GM12878 (cell line): ENCODE measurements around the gene TBC1D1. TPM values are rescaled to one million over a fixed set of nuclear protein-coding genes. Genes with fewer than 3 reads are reported as not detected.

Experiments used
- ATAC-seq: fragments of 200-7000 bp; cut with Tn5 transposase; 3 replicates; pipeline ENCODE4 v1.9.1; 2020; ENCODE audit warnings: mild to moderate bottlenecking, moderate library complexity
- BruUV-seq: library from RNA; stranded (reverse); fragments of 400-500 nt; replicated peaks from 2 replicates; lab custom pipeline; 2021; lab: Mats Ljungman, UMichigan
- CTCF ChIA-PET: fragments of 300-600 bp; sonication (Branson Sonifier 250); formaldehyde crosslinking; extraction: SDS; loops from one replicate; lab custom pipeline; 2021; ENCODE audit warnings: inconsistent platforms; lab: Yijun Ruan, JAX
- POLR2A ChIA-PET: fragments of 350-600 bp; formaldehyde crosslinking; extraction: SDS; loops from one replicate; lab custom pipeline; 2021; ENCODE audit warnings: inconsistent platforms; lab: Charles Lee
- RAD21 ChIA-PET: fragments of 300-600 bp; sonication (Branson Sonifier 250); formaldehyde crosslinking; loops from one replicate; lab custom pipeline; 2023; ENCODE audit warnings: antibody characterized with exemption; ENCODE audit not compliant: unreplicated experiment; lab: Charles Lee
- SMC1A ChIA-PET: fragments of 300-600 bp; sonication (Branson Sonifier 250); formaldehyde crosslinking; loops from one replicate; lab custom pipeline; 2023; ENCODE audit not compliant: unreplicated experiment, uncharacterized antibody; lab: Charles Lee
- DNase-seq: peaks from one replicate; pipeline ENCODE4 v3.0.0-alpha.2; 2011; ENCODE audit warnings: low read depth, low spot score
- FAIRE-seq: peaks from 3 replicates; lab custom pipeline; 2011; peaks lifted over from hg19 to GRCh38; lab: Jason Lieb, UNC
- H2AFZ ChIP-seq: 2 replicates; pipeline ENCODE4 v1.6.0; 2011; ENCODE audit warnings: low read depth, low read length, control low read depth; ENCODE audit not compliant: control insufficient read depth
- H3K27ac ChIP-seq: 2 replicates; pipeline ENCODE4 v1.5.1; 2011; ENCODE audit warnings: control low read depth; ENCODE audit not compliant: control insufficient read depth, insufficient read depth
- H3K27me3 ChIP-seq, 2 experiments: replicated peaks in 1 of 2; 2 replicates each; pipeline versions ENCODE4 v1.6.0 to v1.6.1; 2011; ENCODE audit warnings: low read length in 1 of 2; ENCODE audit not compliant: control insufficient read depth in 2 of 2, insufficient read depth in 2 of 2
- H3K36me3 ChIP-seq, 2 experiments: 2 replicates each; pipeline ENCODE4 v1.5.1; 2011; ENCODE audit warnings: low read length in 1 of 2; ENCODE audit not compliant: control insufficient read depth in 2 of 2, insufficient read depth in 2 of 2
- H3K4me1 ChIP-seq: 2 replicates; pipeline ENCODE4 v1.6.1; 2011; ENCODE audit warnings: mild to moderate bottlenecking, low read length, moderate library complexity, mixed read lengths; ENCODE audit not compliant: control insufficient read depth, insufficient read depth
- H3K4me2 ChIP-seq: 2 replicates; pipeline ENCODE4 v1.6.0; 2011; ENCODE audit warnings: control low read depth; ENCODE audit not compliant: control insufficient read depth, insufficient read depth
- H3K4me3 ChIP-seq: fragments of 200-600 bp; sonication (generic); 2 replicates; pipeline ENCODE4 v1.5.1; 2016
- H3K79me2 ChIP-seq: 2 replicates; pipeline ENCODE4 v1.6.0; 2011; ENCODE audit warnings: low read length; ENCODE audit not compliant: control insufficient read depth, insufficient read depth
- H3K9ac ChIP-seq: 2 replicates; pipeline ENCODE4 v1.8.0; 2011; ENCODE audit warnings: low read length, control low read depth, mixed read lengths; ENCODE audit not compliant: control insufficient read depth, insufficient read depth
- H3K9me3 ChIP-seq: replicated peaks from 3 replicates; pipeline ENCODE4 v1.5.1; 2011; ENCODE audit warnings: mild to moderate bottlenecking, low read length; ENCODE audit not compliant: control insufficient read depth, insufficient read depth
- H4K20me1 ChIP-seq: 2 replicates; pipeline ENCODE4 v1.6.0; 2011; ENCODE audit not compliant: control insufficient read depth, insufficient read depth
- BACH1 ChIP-seq: fragments of 450-650 bp; IDR thresholded peaks from 2 replicates; pipeline ENCODE4 v1.6.1; 2017; ENCODE audit warnings: mild to moderate bottlenecking, borderline replicate concordance
- BCL11A ChIP-seq: IDR thresholded peaks from 2 replicates; pipeline ENCODE4 v1.6.1; 2011; ENCODE audit warnings: low read depth, low read length
- CBFB ChIP-seq: IDR thresholded peaks from 2 replicates; pipeline ENCODE4 v1.6.1; 2016; ENCODE audit warnings: antibody characterized with exemption, low read depth
- GABPA ChIP-seq: IDR thresholded peaks from 2 replicates; pipeline ENCODE4 v1.6.1; 2014; ENCODE audit warnings: antibody characterized with exemption, low read depth, mild to moderate bottlenecking, inconsistent platforms
- JUNB ChIP-seq: IDR thresholded peaks from 2 replicates; pipeline ENCODE4 v1.6.1; 2016; ENCODE audit warnings: antibody characterized with exemption, mild to moderate bottlenecking
- LARP7 ChIP-seq: fragments of 450-650 bp; IDR thresholded peaks from 2 replicates; pipeline ENCODE4 v1.6.1; 2017; ENCODE audit warnings: mild to moderate bottlenecking
- NFXL1 ChIP-seq: fragments of 450-650 bp; IDR thresholded peaks from 2 replicates; pipeline ENCODE4 v1.6.1; 2017; ENCODE audit warnings: antibody characterized with exemption, mild to moderate bottlenecking, borderline replicate concordance
- NR2C2 ChIP-seq: IDR thresholded peaks from 2 replicates; pipeline ENCODE4 v1.6.1; 2011; ENCODE audit warnings: borderline replicate concordance, low read depth; ENCODE audit not compliant: control insufficient read depth, insufficient read length
- RAD51 ChIP-seq: fragments of 450-650 bp; IDR thresholded peaks from 2 replicates; pipeline ENCODE4 v1.6.1; 2016; ENCODE audit warnings: moderate library complexity, mild to moderate bottlenecking, inconsistent platforms
- RCOR1 ChIP-seq: conservative IDR thresholded peaks from 2 replicates; pipeline ENCODE4 v1.6.1; 2012; ENCODE audit warnings: low read depth, low read length, improper control_type of control experiment
- SMAD5 ChIP-seq: IDR thresholded peaks from 2 replicates; pipeline ENCODE4 v1.6.1; 2016; ENCODE audit warnings: antibody characterized with exemption, low read depth
- SMARCA5 ChIP-seq: fragments of 450-650 bp; IDR thresholded peaks from 2 replicates; pipeline ENCODE4 v1.6.1; 2017; ENCODE audit warnings: mild to moderate bottlenecking
- SREBF2 ChIP-seq: IDR thresholded peaks from 2 replicates; pipeline ENCODE4 v1.6.1; 2012; ENCODE audit warnings: mild to moderate bottlenecking, low read length
- STAT1 ChIP-seq: fragments of 450-650 bp; conservative IDR thresholded peaks from 2 replicates; pipeline ENCODE4 v1.6.1; 2014; ENCODE audit warnings: antibody characterized with exemption, mild to moderate bottlenecking
- TCF12 ChIP-seq: IDR thresholded peaks from 2 replicates; pipeline ENCODE4 v1.6.1; 2011; ENCODE audit warnings: low read depth, mild to moderate bottlenecking, low read length
- TCF7 ChIP-seq: IDR thresholded peaks from 2 replicates; pipeline ENCODE4 v1.6.1; 2014; ENCODE audit warnings: antibody characterized with exemption, borderline replicate concordance
- WGBS: methylation state at CpG from one replicate; pipeline ENCODE4 v1.1.6; 2016; ENCODE audit warnings: low lambda C conversion rate; ENCODE audit not compliant: insufficient replicate concordance, insufficient coverage; ENCODE audit errors: missing lambda C conversion rate; 5-methylcytosine and 5-hydroxymethylcytosine counted together
- in situ Hi-C: fragments of 300-500 bp; cut with MboI; formaldehyde crosslinking; loops from 9 replicates; pipeline ENCODE4 v1.14.3; 2018; ENCODE audit warnings: mixed read lengths
- intact Hi-C: fragments of 100-400 bp; cut with micrococcal nuclease; formaldehyde crosslinking; loops from one replicate; pipeline ENCODE4 v1.14.2; 2022; ENCODE audit not compliant: unreplicated experiment
- polyA plus RNA-seq, 11 experiments: library from polyadenylated mRNA; depleted of rRNA in 4 of 11; unstranded in 6 of 11; stranded (reverse) in 5 of 11; fragments of >200 nt; fragmentation: Nextera tagmentation in 4 of 11; fragmentation: Illumina TruSeq in 1 of 11; extraction: Ambion mirVana in 4 of 11; extraction: Trizol in 1 of 11; gene quantifications; 1 replicate in 1 of 11; 2 replicates in 10 of 11; pipeline versions ENCODE4 v1.2.1 to v1.2.3, GENCODE V29; 2011 to 2016; ENCODE audit warnings: inconsistent platforms in 2 of 11, missing spikeins in 2 of 11, low read depth in 1 of 11
- total RNA-seq, 4 experiments: library from RNA; depleted of rRNA in 3 of 4; stranded (reverse); fragments of >200 nt in 3 of 4; fragmentation: Illumina TruSeq in 1 of 4; extraction: Trizol in 1 of 4; gene quantifications; 2 replicates each; pipeline versions ENCODE4 v1.2.1 to v1.2.3, GENCODE V29; 2013 to 2021
- TF ChIP-seq, protein P1 (sequence below): fragments of 450-650 bp; IDR thresholded peaks from 2 replicates; pipeline ENCODE4 v1.6.1; 2016; ENCODE audit warnings: mild to moderate bottlenecking
- TF ChIP-seq, protein P2 (sequence below): IDR thresholded peaks from 2 replicates; pipeline ENCODE4 v1.6.1; 2012; ENCODE audit warnings: low read depth, low read length, improper control_type of control experiment
- TF ChIP-seq, protein P3 (sequence below): IDR thresholded peaks from 2 replicates; pipeline ENCODE4 v1.6.1; 2011; ENCODE audit warnings: borderline replicate concordance, low read depth, mild to moderate bottlenecking, moderate library complexity, mixed read lengths, low read length; ENCODE audit not compliant: insufficient read depth; ENCODE audit errors: extremely low read length

The TBC1D1 gene
- total and polyA plus RNA-seq, 10 of the 15 experiments (the other 5 are each of a cell fraction or from before 2014, with no cell fraction given), result 5.3 to 102 (median 57.8) TPM

DNA sequence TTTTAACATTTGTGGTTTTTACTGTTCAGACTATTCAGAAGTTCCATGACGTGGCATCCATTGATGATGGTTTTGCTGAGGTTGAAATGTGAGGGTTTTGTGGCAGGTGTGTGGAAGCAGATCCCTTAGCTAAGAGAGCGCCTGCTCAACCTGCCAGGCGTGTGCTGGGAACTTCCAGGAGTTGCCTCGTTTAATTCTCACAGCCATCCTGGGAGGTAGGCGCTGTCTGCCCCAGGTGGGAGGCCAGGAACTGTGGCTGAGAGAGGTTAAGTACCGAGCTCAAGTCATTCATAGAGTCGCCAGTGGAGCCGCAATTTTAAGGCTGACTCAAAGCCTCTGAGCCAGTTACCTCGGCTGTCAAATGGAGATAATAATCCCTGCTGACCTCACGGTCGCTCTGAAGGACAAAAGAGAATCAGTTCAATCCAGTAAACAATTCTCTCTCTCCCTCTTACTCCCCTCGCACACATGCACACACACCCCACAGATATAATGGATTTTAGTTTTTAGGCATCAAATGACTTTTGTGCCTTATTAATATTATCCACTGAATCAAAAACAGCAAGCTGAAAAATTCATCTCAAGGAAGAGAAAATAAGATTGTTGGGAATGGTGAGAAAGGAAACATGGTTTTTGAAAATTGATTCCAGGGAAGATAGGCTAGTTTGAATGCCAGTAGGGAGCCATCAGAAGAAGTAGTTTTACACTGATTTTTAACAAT is 240.6 kb downstream of the TBC1D1 start (continued):
- TF ChIP-seq, protein P1, sequence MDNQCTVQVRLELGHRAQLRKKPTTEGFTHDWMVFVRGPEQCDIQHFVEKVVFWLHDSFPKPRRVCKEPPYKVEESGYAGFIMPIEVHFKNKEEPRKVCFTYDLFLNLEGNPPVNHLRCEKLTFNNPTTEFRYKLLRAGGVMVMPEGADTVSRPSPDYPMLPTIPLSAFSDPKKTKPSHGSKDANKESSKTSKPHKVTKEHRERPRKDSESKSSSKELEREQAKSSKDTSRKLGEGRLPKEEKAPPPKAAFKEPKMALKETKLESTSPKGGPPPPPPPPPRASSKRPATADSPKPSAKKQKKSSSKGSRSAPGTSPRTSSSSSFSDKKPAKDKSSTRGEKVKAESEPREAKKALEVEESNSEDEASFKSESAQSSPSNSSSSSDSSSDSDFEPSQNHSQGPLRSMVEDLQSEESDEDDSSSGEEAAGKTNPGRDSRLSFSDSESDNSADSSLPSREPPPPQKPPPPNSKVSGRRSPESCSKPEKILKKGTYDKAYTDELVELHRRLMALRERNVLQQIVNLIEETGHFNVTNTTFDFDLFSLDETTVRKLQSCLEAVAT, result peak; percentile 89
- no peak for TF ChIP-seq NR2C2
- TF ChIP-seq, all 136 proteins: peak for 59

DNA sequence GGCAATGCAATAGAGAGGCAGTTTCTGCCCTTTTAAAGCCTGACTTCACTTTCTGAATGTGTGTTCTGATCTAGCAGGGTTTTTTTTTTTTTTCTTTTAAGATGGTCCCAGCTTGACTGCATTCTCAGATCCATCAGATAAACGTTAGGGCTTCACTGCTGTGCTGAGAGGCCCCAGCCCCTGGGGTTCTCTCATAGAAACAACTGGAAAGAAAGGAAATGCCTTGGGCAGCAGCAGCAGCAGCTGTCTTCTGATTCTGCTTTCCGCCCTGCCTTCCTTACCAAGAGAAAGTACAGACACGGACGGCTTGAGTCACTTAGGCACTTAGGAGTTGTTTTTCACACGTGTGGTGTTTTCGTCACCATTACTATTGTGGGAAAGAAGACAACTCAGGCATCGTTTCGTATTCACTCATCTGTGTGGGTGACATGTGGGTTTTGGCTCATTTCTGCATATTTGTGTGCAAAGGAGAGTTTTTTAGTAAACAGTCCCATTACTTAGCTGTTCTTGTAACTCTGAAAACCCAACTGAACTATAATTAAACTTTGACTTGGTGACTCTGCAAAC is 241.3 kb downstream of the TBC1D1 start:
- ChIA-PET CTCF (interaction anchor here (0.6 to 6.0 kb wide), 19 partner anchors 9 to 1031 kb away, joined by 3 to 43 read pairs (median 4); partner anchors contain the start of genes TLR1 and TLR10), RAD21 (interaction anchor here (0.7 to 9.1 kb wide), 27 partner anchors 12 to 724 kb away, joined by 3 to 128 read pairs (median 6); partner anchors contain the start of gene TLR10), SMC1A (interaction anchor here (0.5 to 7.7 kb wide), 31 partner anchors 9 to 1969 kb away, joined by 3 to 102 read pairs (median 5); partner anchors contain the start of gene TLR10), POLR2A (interaction anchor here (0.7 to 4.6 kb wide), 12 partner anchors 9 to 598 kb away, joined by 3 to 38 read pairs (median 4); no protein-coding TSS in a partner anchor)
- DNase-seq, result peak; percentile 100
- Histone ChIP-seq H3K4me3 (0 out of 2 replicates have a peak overlapping the region, but pooled peaks have one; percentile 10), H3K9me3 (no peaks in the 10 kb centered on the region), H3K27me3 (no peaks in the 10 kb centered on the region), H3K79me2 (no peaks in the 10 kb centered on the region), H2AFZ (no peak overlapping the region), H4K20me1 (no peaks in the 10 kb centered on the region), H3K4me1 (peaks cover 68% of the 10 kb centered on the region), H3K36me3 (peaks cover 0 to 1% of the 10 kb centered on the region in 2 experiments; a peak in 1 of 4 replicates), H3K4me2 (peak overlapping the region; percentile 63), H3K27ac (peak overlapping the region; percentile 96), H3K9ac (peak overlapping the region; percentile 61)
- ATAC-seq, result peak; percentile 63
- WGBS, result 1% methylated on average over 8 of the region's 8 CpGs
- FAIRE-seq, result peak; percentile 91
- no TSS peak for BruUV-seq
- in situ Hi-C loops (loop anchor here (5.0 to 25.0 kb wide), 3 partner anchors 45 to 1480 kb away; no protein-coding TSS in a partner anchor), intact Hi-C loops (loop anchor here (1.0 to 5.0 kb wide), 7 partner anchors 29 to 725 kb away; partner anchors contain the start of genes TBC1D1 and TLR6)
- TF ChIP-seq SMAD5 (peak; percentile 65), JUNB (peak; percentile 99), TCF12 (peak; percentile 96), SMARCA5 (peak; percentile 11; the same call in 1 of the 2 replicates), SREBF2 (no peak), LARP7 (no peak), BCL11A (peak; percentile 100), TCF7 (peak; percentile 76), BACH1 (peak; percentile 97), NFXL1 (no peak), STAT1 (no peak; the same call in 1 of the 2 replicates), RCOR1 (peak; percentile 94; the same call in 1 of the 2 replicates), GABPA (no peak), CBFB (peak; percentile 95), RAD51 (peak; percentile 83)
- TF ChIP-seq, protein P2, sequence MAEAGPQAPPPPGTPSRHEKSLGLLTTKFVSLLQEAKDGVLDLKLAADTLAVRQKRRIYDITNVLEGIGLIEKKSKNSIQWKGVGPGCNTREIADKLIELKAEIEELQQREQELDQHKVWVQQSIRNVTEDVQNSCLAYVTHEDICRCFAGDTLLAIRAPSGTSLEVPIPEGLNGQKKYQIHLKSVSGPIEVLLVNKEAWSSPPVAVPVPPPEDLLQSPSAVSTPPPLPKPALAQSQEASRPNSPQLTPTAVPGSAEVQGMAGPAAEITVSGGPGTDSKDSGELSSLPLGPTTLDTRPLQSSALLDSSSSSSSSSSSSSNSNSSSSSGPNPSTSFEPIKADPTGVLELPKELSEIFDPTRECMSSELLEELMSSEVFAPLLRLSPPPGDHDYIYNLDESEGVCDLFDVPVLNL, result no peak
- TF ChIP-seq, protein P3, sequence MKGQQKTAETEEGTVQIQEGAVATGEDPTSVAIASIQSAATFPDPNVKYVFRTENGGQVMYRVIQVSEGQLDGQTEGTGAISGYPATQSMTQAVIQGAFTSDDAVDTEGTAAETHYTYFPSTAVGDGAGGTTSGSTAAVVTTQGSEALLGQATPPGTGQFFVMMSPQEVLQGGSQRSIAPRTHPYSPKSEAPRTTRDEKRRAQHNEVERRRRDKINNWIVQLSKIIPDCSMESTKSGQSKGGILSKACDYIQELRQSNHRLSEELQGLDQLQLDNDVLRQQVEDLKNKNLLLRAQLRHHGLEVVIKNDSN, result no peak
